SH-SY5Y (cell line): Measurements from ENCODE around the gene ABCE1.

Experiments used
- GATA2 ChIP-seq: IDR thresholded peaks from 2 replicates; pipeline ENCODE4 v1.6.1; 2011; ENCODE audit warnings: mild to moderate bottlenecking, low read depth, low read length
- GATA3 ChIP-seq: IDR thresholded peaks from 2 replicates; pipeline ENCODE4 v1.6.1; 2011; ENCODE audit warnings: low read depth, mild to moderate bottlenecking, low read length, moderate library complexity

- TF ChIP-seq GATA2: no peak
- no peak for TF ChIP-seq GATA3
Measured at GRCh38 chr4:145130130-145130529, 32.0 kb downstream of the ABCE1 start.
